NOMO-1 (cell line): ENCODE data around the gene APBB1.

Experiments used
- DNase-seq, 2 experiments: peaks; one replicate each; lab custom pipeline; 2025; ENCODE audit not compliant: unreplicated experiment in 2 of 2; lab: John Stamatoyannopoulos, UW

Gene APBB1

DNA sequence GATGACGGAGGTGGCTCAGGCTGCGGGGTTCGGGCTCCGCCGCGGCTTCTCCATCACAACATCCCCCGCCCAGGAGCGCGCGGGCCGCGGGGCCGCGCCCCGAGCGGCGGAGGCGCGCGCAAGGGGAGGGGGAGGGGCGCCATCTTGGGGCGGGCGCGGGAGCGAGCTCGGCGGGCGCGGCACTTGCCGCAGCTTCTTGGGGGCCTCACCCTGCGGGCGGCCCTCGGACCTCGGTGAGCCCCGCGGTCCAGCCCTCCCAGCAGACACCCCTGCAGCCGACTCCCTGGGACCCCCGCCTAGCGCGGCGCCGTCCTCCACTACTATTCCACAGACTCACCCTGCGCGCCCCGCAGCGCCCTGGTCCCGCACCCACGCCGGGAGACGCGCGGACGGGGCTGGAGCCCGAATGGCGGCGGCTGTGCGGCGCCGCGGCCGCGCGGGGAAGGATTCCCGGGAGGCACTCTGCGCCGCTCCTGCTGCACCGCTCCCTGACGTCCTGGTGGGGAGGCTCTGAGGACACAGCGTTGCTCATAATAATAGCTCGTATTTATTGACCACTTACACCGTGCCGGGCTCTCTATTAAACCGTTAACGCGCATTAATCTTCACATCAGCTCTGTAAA is at the start of gene APBB1:
APBB1 (minus strand) TSS at position 86 of the 623 bp plus-strand sequence. CDS start 7,747 bp downstream, outside the sequence.
- peak; percentile 26 to 32 for DNase-seq

DNA sequence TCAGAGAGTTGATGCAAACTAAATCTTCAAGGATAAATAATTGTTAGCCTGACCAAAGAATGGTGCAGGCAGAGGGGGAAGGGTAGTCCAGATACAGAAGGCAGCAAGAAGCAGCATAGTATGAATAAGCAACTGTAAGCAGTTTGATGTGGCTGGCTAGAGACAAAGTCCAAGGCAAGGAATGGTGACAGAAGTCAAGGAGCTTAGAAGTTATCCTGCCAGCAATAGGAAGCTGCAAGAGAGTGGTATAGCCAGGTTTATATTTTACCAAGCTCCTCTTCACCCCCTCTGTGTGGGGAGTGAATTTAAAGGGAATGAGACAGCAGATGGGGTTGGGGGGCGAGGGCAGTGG is 40.2 kb upstream of the APBB1 start:
- DNase-seq, result no peak

DNA sequence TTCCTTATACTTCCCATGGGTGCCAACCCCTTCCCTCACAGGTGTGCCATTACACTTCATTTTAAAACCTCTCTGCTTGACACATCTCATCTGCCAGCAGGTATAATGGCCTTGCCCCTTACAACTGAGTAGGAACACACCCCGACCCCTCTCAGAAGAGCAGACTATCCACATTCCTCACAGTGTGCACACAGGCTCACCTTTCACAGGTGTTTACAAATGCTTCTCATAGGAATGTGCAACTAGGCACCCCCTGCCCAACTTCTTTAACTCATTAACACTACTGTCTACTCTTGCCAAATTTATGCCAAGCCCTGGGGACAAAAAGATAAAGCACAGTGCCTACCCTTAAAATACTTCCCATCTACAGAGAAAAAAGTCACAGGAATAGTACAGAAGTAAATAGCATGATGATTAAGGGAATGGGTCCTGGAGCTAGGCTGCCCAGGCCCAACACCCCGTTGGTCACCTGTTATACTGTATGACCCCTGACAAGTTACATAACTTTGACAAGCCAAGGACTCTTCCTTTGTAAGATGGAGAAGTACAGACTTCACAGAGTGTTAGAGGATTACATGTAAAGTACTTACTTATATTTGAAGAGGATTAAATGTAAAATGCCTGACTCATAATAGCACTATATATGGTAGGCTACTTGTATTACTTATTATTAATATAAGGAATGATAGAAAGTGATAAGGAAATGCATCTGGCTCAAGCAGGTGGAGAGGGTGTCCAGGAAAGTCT is 39.6 kb upstream of the APBB1 start:
- DNase-seq, result no peak

DNA sequence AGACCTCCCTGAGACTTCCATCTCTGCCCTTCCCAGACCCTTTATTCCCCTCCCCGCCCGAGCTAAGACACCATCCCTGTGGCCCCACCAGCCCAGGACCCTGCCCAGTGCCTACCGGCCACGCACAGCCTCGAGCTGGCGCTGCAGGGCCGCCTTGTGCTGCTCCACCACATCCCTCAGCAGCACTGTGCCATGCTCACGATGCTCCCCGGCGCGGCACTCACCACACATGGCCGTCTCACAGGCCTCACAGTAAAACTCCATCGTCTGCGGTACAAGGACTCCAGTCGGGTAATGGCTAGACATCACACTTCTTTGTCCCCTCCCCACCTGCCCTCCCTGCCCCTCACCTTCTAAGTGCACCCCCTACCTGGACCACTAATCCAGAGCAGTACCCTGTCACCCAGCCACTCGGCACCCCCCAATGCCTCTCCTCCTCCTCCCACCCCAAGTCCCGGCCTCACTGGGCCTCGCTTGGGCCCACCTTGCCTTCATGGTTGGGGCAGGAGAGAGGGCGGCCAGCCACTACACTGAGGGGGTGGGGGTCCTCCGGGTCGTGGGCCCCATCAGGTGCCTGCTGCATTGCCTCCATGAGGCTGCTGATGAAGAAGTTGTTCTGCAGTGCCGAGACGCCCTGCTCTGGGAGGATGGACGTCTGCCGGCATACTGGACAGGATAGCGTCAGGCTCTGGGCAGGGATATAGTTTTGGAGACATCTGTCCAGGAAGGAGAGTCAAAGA is 38.9 kb upstream of the APBB1 start:
- DNase-seq, result no peak

DNA sequence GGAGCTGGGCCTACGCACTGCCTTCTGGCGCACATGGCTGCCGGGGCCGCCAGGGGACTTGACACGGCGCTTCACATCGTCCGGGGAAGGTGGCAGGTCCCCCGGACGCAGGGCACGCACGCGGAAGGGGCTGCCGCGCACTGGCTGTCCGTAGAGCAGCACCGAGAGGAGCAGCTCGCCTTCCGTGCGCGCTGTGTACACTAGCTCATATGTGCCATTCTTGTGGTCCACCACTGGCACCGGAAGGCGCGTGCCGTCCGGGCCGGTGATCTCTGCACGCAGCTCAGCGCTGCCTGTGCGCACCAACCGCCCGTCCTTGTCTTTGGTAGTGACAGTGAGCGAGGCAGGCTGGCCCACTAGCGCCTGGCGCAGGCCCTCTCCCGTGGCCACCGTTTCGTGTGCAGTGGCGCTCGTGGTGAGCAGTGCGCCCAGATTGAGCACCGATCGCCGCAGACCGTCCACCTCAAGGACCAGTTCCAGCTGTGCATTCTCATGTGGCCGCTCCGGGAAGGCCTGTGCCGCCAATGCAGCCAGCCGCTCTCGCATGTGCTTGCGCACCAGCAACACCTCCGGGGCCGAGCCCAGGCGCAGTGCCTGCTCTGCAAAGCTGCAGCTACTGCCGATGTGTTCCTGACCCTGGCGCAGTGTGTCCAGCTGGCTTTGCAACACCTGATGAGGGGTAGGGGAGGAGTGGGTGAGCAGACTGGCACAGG is 37.6 kb upstream of the APBB1 start:
- DNase-seq, result no peak

DNA sequence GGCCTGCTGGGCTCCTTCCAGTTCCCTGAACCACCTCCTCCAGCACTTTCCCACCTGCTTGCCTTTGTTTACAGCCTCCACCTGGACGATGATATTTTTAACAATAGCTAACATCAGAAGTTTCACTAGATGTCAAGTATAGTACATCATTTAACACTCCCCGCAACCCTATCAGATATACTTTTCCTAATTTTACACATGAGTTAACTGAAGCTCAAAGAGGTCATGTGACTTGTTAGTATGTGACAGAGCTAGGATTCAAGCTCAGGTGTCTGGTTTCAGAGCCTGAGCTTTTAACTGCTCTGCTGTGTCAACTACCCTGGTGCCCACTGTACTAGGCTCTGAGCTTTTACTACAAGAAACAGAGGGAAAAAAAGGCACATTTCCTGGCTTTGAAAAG is 36.2 kb upstream of the APBB1 start:
- DNase-seq, result no peak

DNA sequence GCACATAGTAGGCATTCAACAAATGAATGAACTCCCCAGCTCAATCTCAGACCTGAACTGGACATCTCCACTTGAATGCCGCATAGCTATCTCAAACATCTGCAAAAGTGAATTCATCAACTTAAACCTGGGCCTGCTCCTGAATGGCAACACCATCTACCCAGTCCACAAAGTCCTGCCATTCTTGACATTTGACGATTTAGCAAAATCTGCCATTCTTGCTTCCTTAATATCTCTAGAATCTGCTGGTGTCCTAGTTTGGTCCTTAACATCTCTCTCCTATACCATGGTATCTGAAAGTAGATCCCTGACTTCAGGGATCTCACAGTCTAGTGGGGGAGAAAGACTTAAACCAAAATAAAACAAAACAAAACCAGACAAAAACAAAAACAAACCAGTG is 34.3 kb upstream of the APBB1 start:
- DNase-seq, result no peak

GRCh38 chr11:6452219-6452618 is 33.3 kb upstream of the APBB1 start:
- DNase-seq, result no peak

DNA sequence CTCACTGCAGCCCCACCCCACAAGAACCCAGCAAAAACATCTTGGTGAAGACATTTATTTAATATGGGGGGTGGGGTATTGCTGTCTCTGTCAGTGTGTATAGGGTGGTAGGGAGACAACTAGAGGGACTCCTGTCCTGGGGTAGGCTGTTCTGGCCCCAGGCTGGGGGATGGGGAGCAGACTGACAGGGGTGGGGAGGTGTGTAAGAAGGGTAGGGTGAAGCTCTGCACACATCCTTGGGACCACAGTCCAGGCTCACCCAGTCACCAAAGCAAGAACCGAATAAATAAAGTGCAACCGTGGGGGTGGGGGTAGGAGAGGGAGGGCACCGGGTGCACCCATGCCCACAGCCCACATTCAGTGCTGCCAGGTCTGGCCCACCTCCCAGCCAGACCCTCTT is 29.7 kb upstream of the APBB1 start:
- DNase-seq, result no peak

GRCh38 chr11:6443269-6444003 is 24.5 kb upstream of the APBB1 start:
- peak; percentile 42 to 50 for DNase-seq

- no peak for DNase-seq
Measured at GRCh38 chr11:6442441-6442840, 23.5 kb upstream of the APBB1 start.

GRCh38 chr11:6440906-6441358 is 22.0 kb upstream of the APBB1 start, which contains the start of gene HPX:
Gene HPX, minus strand, starts transcription at chr11:6440987. Its CDS starts 24 bp downstream, at chr11:6440963.
- no peak for DNase-seq

DNA sequence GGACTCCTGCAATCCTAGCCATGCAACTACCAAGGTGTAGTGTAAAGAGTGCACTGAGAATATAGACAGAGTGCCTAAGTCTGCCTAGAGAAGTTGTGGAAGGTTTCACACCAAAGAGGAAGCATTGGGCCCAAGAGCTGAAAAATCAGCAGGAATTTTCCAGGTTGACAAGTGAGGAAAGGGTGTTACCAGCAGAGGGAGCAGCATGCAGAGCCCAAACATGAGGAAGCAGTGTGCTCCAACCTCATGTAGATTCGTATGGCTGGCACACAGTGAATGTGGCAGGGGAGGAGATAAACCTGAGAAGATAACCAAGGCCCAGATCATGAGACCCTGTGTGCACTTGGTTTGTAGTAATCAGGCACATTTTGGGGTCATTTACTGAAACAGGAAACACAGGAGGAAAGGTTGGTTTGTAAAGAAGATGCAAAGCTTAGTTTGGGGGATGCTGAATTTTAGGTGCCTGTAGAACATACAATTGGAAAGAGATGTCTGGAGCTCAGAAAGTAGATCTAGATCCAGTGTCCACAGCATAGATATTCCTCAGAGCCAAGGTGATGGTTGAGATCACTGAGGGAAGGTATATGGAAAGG is 20.2 kb upstream of the APBB1 start:
- peak; percentile 41 to 42 for DNase-seq

- DNase-seq, result peak; percentile 34 to 62
Measured at GRCh38 chr11:6437993-6438392, 19.1 kb upstream of the APBB1 start.

DNA sequence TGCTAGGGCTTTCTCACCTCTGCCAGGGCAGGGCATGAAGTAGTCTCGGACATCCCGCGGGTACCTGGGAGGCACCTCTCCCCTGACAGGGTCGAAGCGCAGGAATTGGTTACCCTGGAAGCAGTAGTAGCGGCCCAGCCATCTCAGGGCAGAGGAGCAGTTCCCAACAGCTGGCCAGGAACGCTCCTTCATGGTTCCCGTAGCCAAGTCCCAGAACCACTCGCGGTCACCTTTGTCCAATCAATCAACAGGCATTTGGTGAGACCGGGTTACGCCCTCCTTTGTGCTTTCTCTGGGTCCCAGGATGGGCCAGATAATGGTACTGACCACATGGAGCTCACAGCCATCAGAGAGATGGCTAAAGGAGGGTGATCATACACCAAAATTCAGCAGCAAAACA is 18.5 kb upstream of the APBB1 start:
- no peak for DNase-seq

DNA sequence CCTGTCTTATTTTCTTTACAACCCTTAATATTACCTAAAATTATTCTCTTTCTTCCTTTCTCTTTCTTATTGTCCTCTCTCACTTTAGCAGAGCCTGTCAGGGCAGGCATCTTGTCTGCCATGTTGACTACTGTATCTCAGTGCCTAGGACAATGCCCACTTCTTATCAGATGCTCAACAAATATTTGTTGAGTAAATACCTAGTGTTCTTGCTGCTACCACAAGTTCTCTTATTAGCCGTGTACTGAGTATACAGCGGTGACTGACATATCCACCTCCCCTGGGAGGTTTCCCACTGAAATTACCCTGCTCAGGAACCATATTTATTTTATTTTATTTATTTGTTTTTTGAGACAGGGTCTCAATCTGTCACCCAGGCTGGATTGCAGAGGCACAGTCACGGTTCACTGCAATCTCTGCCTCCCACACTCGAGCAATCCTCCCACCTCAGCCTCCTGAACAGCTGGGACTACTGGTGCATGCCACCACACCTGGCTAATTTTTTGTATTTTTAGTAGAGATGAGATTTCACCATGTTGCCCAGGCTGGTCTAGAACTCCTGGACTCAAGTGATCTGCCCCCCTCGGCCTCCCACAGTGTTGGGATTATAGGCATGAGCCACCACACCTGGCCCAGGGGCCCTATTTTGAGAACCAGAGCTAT is 15.2 kb upstream of the APBB1 start:
- no peak for DNase-seq

- no peak for DNase-seq
Measured at GRCh38 chr11:6431861-6432260, 13.0 kb upstream of the APBB1 start.

DNA sequence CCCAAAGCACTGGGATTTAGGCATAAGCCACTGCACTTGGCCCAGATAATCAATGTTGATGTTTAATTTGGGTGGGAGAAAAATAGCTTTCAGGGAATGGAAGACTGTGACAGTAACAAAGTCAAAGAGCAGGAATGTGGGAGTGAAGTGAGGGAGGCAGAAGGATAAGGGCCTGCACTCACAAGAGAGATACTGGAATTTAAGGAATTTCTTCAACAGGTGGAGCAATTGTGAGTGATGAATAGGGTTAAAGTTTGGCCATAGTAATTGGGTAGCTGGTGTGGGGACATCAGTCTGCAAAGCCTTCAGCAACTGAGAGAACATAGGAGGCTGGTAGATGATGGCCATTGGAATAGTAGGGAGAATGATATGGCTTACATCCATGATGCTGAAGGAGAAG is 8.6 kb upstream of the APBB1 start:
- DNase-seq, result no peak

DNA sequence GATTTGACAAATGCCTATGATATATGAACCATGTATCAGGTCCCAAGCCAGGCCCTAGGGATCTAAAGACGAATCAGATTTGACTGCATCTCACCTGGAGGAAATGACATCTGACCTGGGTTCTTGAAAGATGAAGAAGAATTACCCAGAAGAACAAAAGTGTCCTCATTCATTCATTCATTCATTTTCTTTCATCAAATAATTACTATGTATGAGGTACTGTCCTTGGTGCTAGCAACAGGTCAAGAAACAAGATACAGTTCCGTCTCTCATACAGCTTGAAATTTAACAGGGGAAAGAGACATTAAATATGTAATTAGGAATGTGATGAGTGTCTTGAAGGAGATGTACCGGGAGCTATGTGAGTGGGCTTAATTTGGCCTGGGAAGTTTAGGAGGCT is 1.8 kb upstream of the APBB1 start:
- no peak for DNase-seq
